ENCODE results near the gene TCF7. TPM values are rescaled to one million over a fixed set of nuclear protein-coding genes. Genes with fewer than 3 reads are reported as not detected.

Gene TCF7
- total RNA-seq, 1 donor from 2014 or later, result 2.2 TPM

DNA sequence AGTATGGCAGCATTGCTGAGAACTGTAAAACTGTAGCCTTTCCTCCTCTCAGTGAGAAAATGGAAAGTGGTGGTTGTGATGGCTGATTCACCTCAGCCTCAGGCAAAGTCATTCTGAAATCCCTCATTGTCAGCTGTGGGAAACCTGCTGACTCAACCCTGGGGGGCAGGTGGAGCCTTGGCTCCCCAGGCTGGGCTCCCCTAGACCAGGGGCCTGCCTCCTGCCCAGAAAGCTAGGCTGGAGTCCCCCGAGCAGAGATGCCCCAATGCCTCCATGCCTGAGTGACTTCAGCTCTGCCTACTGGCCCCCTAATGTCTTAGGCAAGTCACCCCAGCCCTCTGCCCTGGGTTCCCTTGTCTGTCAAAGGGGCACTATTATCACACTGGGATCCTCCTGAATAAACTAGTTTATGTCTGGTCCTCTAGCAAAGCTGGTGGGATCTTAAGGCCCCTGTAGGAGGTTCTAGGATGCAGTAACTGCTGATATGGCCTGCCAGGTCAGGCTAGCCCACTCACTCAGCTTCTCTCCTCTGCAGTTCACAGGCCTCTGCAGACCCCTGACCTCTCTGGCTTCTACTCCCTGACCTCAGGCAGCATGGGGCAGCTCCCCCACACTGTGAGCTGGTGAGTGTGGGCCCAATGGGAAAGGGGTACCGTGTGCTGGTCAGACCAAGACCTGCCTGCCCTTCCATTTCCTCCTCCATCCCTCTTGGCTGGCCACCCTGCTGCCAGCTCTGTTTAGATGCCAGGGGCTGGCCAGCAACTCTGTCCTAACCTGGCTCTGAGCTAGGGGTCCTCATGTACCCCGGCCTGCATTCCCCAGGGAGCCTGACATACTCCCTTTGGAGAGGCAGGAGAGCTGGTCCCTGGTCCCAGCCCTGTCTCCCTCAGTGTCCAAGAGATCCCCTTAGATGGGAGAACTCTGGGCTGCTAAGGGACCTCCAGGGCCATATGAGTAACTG lies 24.2 kb downstream of the TCF7 start:
- ATAC-seq (ENCODE audit: poor library complexity) (no peak), DNase-seq (peak; percentile 21)
- intact Hi-C loops (cut with DNase I), result no loop called here

DNA sequence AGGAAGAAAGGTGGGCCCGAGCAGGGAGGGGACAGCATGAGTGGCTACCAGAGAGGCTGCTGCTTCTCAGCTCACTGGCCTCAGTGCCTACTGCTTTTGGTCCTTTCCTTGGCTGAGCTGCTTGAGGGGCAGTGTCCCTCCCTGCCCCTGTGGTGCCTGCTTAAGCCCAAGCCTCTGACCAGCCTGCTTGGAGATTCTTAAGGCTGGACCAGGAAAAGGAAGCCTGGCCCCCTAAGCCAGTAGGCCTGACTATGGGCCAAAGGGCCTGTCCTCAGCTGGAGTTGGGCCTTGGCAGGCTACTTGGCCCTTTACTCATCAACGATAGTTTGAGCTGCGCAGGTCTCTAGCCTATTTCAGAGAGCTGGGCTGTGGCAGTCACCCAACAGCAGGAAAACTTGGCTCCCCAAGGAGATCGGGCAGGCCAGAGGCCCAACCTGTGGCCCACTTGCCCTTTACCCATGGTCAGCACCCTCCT lies 24.9 kb downstream of the TCF7 start:
- ATAC-seq (ENCODE audit: poor library complexity) (peak; percentile 65), DNase-seq (peak; percentile 44)
- intact Hi-C loops (cut with DNase I), result no loop called here

DNA sequence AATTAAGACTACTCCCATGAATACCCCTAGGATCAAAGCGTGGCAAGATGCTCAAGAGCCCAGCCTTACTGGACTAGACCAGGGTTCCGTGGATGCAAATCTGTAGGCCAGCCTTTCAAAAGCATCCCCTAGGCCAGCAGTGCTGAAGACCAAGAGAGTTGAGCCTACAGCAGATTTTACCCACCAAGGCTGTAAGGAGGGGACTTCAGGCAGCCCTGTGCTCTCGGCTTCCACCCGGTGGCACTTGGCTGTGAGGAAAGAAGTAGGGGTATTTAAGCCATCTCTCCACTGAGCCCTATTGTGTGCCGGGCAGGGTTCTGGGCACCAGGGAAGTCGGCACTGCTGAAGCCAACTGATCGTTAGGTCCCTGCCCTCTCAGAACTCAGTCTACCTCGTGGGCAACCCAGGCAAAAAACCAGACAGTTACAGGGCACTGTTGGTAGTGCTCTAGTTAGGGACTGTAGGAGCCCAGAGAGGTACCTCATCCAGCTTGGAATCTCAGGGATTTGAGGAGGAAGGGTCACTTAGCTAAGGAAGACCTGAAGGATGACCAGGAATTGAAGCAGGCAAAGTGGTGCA lies 25.5 kb downstream of the TCF7 start:
- no peak for ATAC-seq (ENCODE audit: poor library complexity)
- DNase-seq, result peak; percentile 19
- intact Hi-C loops (cut with DNase I), result no loop called here

DNA sequence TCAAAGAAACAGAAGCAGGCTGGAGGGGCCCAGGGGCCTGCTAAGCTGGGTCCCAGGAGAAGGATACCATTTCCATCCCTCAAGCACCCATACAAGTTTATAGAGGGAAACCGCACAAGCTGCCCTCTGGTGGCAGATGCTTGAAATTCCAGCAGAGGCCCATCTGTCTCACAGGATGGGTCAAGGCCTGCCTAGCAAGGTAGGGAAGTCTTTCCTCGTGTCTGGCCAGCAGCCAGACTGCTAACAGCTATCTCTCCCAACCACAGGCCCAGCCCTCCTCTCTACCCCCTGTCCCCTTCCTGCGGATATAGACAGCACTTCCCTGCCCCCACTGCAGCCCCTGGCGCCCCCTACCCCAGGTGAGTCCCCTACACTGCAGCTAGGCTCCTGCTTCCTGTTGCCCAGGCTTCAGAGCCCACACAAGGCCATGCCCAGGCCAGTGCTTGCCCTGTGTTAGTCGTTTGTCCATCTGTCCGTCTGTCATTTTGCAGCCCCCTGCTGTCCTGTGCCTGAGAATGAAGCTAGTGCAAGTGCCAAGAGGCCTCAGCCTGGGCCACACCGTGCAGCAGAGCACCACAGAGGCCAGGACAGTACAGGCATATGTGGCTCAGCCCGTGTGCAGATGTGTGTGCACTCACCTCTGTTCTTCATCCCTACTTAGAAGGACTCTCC lies 26.2 kb downstream of the TCF7 start:
- intact Hi-C loops (cut with DNase I), result no loop called here
- peak; percentile 86 for ATAC-seq (ENCODE audit: poor library complexity)
- DNase-seq, result peak; percentile 68

DNA sequence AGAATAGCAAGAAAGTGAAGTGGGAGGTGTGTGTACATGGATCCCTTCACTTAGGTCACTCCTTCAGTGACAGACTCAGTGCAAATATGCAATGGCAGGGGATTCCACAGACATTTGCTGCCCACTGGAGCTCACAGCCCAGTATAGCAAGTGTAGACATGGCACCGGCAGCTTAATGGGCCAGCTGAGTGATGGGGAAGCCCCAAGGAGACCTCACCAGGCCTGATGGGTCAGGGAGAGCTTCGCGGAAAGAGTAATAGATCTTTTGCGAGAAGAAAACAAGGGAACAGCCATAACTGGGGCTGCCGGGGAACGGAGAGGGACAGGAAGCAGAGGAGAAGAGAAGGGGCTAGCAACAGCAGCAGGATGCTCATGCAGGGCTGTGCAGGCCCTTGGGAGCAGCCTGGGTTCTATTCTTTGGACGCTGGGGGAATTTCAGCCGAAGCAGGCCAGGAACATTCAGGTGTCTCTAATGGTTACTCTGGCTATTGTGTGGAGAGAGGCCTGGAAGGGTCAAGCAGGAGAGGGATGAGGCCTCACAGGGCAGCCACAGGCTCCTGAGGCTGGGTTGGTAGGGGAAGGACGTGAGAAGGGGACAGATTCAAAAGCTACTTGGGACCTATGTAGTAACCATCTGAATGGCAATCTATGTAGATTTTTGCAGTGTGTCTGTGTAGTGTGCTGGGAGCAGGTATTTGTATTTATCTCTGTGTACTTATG lies 27.0 kb downstream of the TCF7 start:
- no peak for ATAC-seq (ENCODE audit: poor library complexity)
- intact Hi-C loops (cut with DNase I), result no loop called here
- no peak for DNase-seq

DNA sequence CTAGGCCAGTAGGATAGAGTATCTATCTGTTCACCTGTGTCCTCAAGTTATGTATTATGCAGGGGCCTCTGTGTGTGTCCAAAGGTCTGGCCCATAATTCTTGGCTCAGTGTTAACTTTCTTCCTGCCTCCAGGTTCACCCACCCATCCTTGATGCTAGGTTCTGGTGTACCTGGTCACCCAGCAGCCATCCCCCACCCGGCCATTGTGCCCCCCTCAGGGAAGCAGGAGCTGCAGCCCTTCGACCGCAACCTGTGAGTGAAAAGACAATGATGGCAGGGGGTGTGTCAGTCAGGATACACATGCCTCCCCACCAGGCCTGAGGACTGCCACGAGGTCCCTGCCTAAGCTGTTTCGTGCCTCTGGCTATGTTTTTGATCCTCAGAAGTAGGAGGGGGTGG lies 27.6 kb downstream of the TCF7 start:
- DNase-seq (no peak), ATAC-seq (ENCODE audit: poor library complexity) (no peak)
- intact Hi-C loops (cut with DNase I), result no loop called here

DNA sequence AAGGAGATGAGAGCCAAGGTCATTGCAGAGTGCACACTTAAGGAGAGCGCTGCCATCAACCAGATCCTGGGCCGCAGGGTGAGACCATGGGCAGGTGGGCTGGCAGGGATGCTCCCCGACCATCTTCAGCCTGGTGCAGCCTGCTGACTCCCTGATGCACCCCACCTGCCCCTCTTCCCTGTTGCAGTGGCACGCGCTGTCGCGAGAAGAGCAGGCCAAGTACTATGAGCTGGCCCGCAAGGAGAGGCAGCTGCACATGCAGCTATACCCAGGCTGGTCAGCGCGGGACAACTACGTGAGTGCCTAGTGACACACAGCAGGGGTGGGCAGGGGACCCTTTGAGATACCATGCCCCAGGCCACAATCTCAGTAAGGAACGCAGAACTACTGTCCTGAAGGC lies 28.3 kb downstream of the TCF7 start:
- no peak for DNase-seq

DNA sequence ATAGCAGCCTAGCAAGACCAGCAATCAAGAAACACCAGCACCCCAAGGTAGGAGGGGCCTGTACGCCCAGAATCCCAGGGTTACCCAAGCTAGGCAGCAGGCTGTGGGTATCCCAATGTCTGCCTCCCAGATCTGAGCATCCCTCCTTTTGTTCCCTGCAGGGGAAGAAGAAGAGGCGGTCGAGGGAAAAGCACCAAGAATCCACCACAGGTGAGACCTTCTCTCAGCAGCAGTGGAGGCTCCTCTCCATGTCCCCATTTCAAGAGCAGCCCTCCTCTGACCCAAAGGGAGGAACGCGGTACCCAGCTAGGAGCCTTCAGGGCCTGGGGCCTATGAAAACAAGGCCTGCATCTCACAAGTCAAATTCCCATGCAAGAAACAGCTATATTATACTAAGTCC lies 28.9 kb downstream of the TCF7 start:
- no peak for DNase-seq
- intact Hi-C loops (cut with DNase I), result no loop called here
- no peak for ATAC-seq (ENCODE audit: poor library complexity)

More for the DNA sequence above, 28.3 kb downstream of the TCF7 start:
- intact Hi-C loops (cut with DNase I), result no loop called here
- no peak for ATAC-seq (ENCODE audit: poor library complexity)

DNA sequence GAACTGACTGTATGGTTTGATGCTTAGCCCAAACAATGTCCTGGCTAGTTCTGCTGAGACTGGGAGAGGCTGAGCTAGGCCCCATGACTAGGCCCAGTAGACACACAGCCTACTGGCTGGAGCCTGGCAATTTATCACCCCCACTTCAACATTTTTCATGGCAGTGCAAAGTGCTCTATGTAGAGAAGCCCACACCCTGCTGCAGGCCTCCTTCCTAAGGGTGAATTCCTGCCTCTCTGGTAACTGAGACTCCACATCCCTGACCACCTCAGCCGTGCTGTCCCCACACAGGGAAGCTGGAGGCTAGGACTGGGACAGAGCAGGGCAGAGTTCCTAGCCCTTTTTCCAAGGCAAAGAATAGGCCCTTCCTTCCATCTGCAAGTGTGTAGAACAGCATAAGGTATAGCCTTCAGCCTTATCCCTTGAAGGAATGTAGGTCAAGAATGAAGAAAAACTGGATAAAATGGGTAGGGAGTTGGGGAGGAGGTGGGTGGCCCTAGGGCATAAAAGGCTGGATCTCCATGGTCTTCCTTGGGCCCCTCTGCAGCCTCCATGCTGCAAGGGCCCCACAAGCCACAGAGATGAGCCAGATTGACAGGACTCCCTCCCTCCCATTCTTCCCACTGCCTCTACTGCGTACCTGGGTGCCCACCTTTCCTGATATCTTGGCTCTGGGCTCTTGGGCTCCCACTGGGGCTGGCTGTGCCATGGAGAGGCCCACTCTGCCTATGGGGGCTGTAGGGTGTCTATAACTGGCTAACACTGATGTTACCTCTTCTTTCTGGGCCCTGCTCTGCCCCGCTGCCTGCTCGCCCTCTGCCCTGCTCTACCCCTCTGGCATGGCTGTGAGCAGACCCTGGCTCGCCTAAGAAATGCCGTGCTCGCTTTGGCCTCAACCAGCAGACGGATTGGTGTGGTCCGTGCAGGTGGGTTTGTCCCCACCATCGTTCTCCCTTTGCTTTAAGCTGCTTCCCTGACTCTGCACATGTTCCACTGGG lies 29.8 kb downstream of the TCF7 start:
- ATAC-seq (ENCODE audit: poor library complexity) (no peak), DNase-seq (no peak)
- intact Hi-C loops (cut with DNase I), result no loop called here

DNA sequence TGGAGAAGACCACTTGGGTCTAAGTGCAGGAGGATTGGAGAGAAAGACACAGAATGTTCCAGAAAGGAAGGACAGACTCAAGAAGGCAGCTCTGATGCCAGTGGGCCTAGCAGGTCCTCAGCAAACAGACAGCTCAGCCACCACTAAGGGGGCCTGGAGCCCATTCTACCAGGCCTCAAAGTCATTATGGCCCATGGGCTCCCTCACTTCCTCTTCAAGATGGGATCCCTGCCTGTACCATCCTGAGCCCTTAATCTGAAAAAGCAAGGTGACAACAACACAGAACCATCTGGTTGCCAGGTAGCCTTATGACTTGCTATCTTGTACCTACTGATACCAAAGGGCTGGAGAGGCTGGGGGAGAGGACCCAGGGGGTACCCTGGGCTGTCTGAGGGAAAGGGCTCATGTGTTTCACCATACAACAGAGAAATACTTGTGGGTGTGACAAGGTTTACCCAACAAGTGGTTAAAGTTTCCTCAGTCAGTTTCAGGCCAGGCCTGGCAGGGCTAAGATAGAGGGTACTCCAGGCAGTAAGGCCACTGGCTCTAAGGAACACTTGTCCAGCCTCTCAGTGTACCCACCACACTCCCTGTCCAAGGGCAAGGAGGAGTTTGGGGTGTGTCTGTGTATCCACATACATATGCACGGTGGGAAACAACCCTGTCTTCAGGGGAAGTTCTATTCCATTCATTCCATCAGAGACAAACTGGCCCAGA lies 30.7 kb downstream of the TCF7 start:
- DNase-seq, result no peak
- ATAC-seq (ENCODE audit: poor library complexity), result no peak
- intact Hi-C loops (cut with DNase I), result loop anchor here (5.0 kb wide), 2 partner anchors 43 to 103 kb away; no protein-coding TSS in a partner anchor

DNA sequence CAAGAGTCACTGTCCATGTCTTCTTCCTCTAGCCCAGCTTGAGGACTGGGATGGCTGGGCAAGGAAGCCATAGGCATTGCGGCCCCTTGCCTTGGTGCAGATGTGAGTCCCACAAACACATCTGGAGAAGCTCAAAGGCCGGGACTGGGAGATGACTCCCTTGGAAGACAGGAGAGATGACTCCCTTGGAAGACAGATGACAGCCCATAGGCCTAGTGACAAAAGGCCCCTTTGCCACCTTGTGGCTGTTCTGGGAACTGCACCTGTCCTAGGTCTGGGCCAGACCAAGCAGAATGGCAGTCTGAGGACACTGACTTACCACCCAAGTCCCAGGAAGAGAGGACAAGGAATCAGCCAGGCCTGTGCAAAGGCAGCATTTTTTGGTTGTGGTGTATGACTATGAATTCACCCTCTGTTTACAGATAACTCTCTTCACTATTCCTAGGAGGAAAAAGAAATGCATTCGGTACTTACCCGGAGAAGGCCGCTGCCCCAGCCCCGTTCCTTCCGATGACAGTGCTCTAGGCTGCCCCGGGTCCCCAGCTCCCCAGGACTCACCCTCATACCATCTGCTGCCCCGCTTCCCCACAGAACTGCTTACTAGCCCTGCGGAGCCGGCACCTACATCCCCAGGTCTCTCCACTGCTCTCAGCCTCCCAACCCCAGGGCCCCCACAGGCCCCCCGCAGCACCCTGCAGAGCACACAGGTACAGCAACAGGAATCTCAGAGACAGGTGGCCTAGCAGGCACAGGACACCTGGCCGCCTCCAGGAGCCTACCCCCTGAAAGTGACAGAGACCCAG lies 31.5 kb downstream of the TCF7 start:
- ATAC-seq (ENCODE audit: poor library complexity) (peak; percentile 86), DNase-seq (peak; percentile 85)
- intact Hi-C loops (cut with DNase I), result loop anchor here (5.0 kb wide), 2 partner anchors 44 to 104 kb away; no protein-coding TSS in a partner anchor

DNA sequence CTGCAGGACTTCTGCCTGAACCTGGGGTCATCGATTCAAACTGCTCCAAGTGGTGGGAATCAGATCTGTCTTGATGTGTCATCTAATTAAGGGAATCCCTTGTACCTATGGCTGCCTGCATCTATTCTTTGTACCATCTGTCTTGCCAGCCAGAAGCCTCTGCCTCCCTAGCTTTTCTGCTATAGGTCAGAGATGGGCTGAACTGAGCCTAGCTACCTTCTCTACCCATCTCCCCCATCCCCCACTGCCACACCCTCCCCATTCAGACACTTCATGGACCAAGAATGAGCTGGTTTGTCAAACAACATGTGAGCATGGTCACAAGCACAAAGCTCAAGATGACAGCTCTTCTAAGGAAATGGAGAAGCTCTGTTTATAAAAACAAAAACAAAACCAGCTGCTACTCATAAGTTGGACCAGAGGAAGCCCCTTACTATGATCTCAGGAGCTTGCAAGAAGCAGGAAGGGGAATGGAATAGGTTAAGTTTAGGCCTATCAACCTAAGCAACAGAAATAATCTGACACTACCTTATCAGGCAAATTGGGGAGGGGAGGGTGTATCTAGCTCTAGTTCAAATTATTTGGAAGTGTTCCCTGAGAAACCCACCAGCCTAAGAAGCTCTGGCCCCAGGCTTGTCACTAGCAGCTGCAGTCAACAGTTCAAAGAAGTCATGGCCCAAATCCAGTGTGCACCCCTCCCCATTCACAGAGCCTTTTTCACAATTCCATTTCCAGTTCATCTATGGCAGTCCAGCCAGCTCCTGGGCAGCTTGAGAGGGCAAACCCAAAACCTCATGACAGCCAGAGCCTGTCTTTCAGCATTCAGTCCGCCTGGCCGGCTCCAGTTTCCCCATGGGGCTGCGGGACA lies 32.4 kb downstream of the TCF7 start:
- ATAC-seq (ENCODE audit: poor library complexity) (no peak), DNase-seq (no peak)
- intact Hi-C loops (cut with DNase I), result loop anchor here (5.0 kb wide), 2 partner anchors 45 to 105 kb away; no protein-coding TSS in a partner anchor

DNA sequence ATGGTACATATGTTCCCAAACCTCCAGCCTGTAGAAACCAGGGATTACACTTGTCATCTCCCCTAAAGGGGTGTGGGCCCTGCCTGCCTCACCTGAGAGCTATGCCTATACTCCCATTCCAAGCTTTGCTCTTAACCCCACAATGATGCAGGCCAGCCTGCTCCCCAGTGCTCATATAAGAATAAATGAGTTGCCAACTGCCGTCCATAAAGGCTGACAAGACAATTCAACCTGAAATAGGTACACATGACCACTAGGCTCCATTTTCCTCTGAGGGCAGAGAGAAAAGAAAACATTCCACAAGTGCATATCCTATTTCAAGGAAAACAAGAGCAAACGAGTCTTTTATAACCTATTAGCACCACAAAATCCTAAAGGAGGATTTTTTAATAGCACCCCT lies 33.8 kb downstream of the TCF7 start:
- intact Hi-C loops (cut with DNase I), result loop anchor here (5.0 kb wide), 2 partner anchors 46 to 106 kb away; no protein-coding TSS in a partner anchor

DNA sequence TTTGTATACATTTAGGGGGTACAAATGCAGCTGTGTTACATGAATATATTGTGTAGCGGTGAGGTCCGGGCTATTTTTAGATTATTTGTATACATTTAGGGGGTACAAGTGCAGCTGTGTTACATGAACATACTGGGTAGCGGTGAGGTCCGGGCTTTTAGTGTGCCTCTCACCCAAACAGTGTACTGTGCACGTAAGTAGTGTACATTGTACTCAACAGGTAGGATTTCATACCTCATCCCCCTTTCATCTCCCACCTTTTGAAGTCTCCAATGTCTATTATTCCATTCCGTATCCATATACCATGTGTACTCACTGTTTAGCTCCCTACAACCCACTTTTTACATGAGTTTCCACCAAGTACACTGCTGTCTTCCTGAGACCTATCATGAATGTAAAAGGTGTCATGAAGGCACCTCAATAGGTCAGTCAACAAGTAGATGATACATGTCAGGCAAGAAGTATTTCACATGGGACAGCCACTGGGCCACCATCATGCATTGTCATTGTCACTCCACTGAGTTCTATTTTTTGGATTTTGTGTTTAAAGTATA lies 34.6 kb downstream of the TCF7 start:
- intact Hi-C loops (cut with DNase I), result loop anchor here (5.0 kb wide), 2 partner anchors 47 to 107 kb away; no protein-coding TSS in a partner anchor
- DNase-seq, result no peak
- ATAC-seq (ENCODE audit: poor library complexity), result no peak

More for the DNA sequence above, 33.8 kb downstream of the TCF7 start:
- DNase-seq, result no peak
- ATAC-seq (ENCODE audit: poor library complexity), result no peak

Data from Right ventricle myocardium superior (tissue), 1 donor.